Neuronal stem cell (in vitro differentiated cells): ENCODE data around the gene ACOT4.
A peak's percentile ranks its signal among the peaks of the same experiment; 100 is the strongest.

Source experiments
- DNase-seq: peaks from one replicate; pipeline ENCODE4 v3.0.0-alpha.2; 2013; ENCODE audit warnings: low spot score
- H2AFZ ChIP-seq: one replicate; pipeline ENCODE4 v1.6.1; 2013; ENCODE audit warnings: mild to moderate bottlenecking, low read length, inconsistent platforms
- H2AK5ac ChIP-seq: 2 replicates; pipeline ENCODE4 v1.6.1; 2013; ENCODE audit warnings: low read depth, mild to moderate bottlenecking, inconsistent platforms, low read length, moderate library complexity, mixed read lengths
- H2BK120ac ChIP-seq: 2 replicates; pipeline ENCODE4 v1.6.1; 2013; ENCODE audit warnings: low read depth, mild to moderate bottlenecking, inconsistent platforms, low read length, moderate library complexity, mixed read lengths
- H2BK12ac ChIP-seq: one replicate; pipeline ENCODE4 v1.6.1; 2013; ENCODE audit warnings: low read length, inconsistent platforms
- H2BK15ac ChIP-seq: 2 replicates; pipeline ENCODE4 v1.6.1; 2013; ENCODE audit warnings: mild to moderate bottlenecking, low read length, inconsistent platforms, mixed read lengths
- H2BK5ac ChIP-seq: one replicate; pipeline ENCODE4 v1.6.1; 2013; ENCODE audit warnings: inconsistent platforms, mild to moderate bottlenecking, low read length, moderate library complexity
- H3K14ac ChIP-seq: one replicate; pipeline ENCODE4 v1.6.1; 2013; ENCODE audit warnings: low read length, inconsistent platforms
- H3K18ac ChIP-seq: 2 replicates; pipeline ENCODE4 v1.6.1; 2013; ENCODE audit warnings: low read length, inconsistent platforms
- H3K23ac ChIP-seq: 2 replicates; pipeline ENCODE4 v1.6.1; 2013; ENCODE audit warnings: low read depth, mild to moderate bottlenecking, mixed read lengths, low read length, inconsistent platforms; ENCODE audit not compliant: poor library complexity
- H3K27ac ChIP-seq: replicated peaks from 3 replicates; pipeline ENCODE4 v1.5.1; 2013; ENCODE audit warnings: low read length, inconsistent platforms
- H3K27me3 ChIP-seq, 3 experiments: 2 replicates each; pipeline ENCODE4 v1.6.1; 2013; ENCODE audit warnings: low read length in 3 of 3, mild to moderate bottlenecking in 2 of 3, inconsistent platforms in 1 of 3, low read depth in 1 of 3, mixed read lengths in 1 of 3, moderate library complexity in 1 of 3; ENCODE audit not compliant: control insufficient read depth in 3 of 3, insufficient read depth in 3 of 3
- H3K36me3 ChIP-seq, 2 donors: replicated peaks in 1 of 2; 2 replicates each; pipeline ENCODE4 v1.6.1; 2013; ENCODE audit warnings: low read length in 2 of 2; ENCODE audit not compliant: control insufficient read depth in 2 of 2, insufficient read depth in 2 of 2
- H3K4ac ChIP-seq: 2 replicates; pipeline ENCODE4 v1.6.1; 2013; ENCODE audit warnings: inconsistent platforms, mild to moderate bottlenecking, low read length, moderate library complexity
- H3K4me1 ChIP-seq, 2 donors: 1 replicate in 1 of 2; 2 replicates in 1 of 2; pipeline ENCODE4 v1.6.1; 2013; ENCODE audit warnings: low read length in 2 of 2, low read depth in 1 of 2; ENCODE audit not compliant: control insufficient read depth in 2 of 2, insufficient read depth in 1 of 2
- H3K4me2 ChIP-seq: one replicate; pipeline ENCODE4 v1.6.1; 2013; ENCODE audit warnings: mild to moderate bottlenecking, low read length, inconsistent platforms; ENCODE audit not compliant: insufficient read depth, poor library complexity, severe bottlenecking
- H3K4me3 ChIP-seq, 2 donors: 2 replicates each; pipeline ENCODE4 v1.5.1; 2013; ENCODE audit warnings: low read length in 2 of 2, mild to moderate bottlenecking in 2 of 2, inconsistent platforms in 1 of 2, moderate library complexity in 1 of 2
- H3K79me1 ChIP-seq: one replicate; pipeline ENCODE4 v1.6.1; 2013; ENCODE audit warnings: low read depth, mild to moderate bottlenecking, inconsistent platforms, low read length, moderate library complexity
- H3K9ac ChIP-seq: one replicate; pipeline ENCODE4 v1.6.1; 2013; ENCODE audit warnings: mild to moderate bottlenecking, low read depth, low read length, inconsistent platforms; ENCODE audit not compliant: poor library complexity
- H3K9me3 ChIP-seq, 2 donors: replicated peaks in 1 of 2; 2 replicates each; pipeline versions ENCODE3 to v1.6.1; 2013; ENCODE audit warnings: low read length in 2 of 2, mild to moderate bottlenecking in 2 of 2, inconsistent platforms in 1 of 2, low read depth in 1 of 2, mixed read lengths in 1 of 2, moderate library complexity in 1 of 2; ENCODE audit not compliant: control insufficient read depth in 2 of 2, insufficient read depth in 1 of 2
- H4K8ac ChIP-seq: one replicate; pipeline ENCODE4 v1.6.1; 2013; ENCODE audit warnings: low read depth, mild to moderate bottlenecking, inconsistent platforms, low read length, moderate library complexity
- H4K91ac ChIP-seq: one replicate; pipeline ENCODE4 v1.6.1; 2013; ENCODE audit warnings: low read length, low read depth, mild to moderate bottlenecking, inconsistent platforms; ENCODE audit not compliant: poor library complexity
- WGBS, 2 donors: extraction: QIAGEN DNeasy Blood & Tissue Kit; methylation state at CpG; one replicate each; pipeline ENCODE4 v1.1.7; 2013; ENCODE audit warnings: missing lambda C conversion rate in 2 of 2, mixed read lengths in 1 of 2; ENCODE audit not compliant: insufficient read length in 2 of 2, insufficient replicate concordance in 1 of 2; ENCODE audit errors: extremely low coverage in 2 of 2; 5-methylcytosine and 5-hydroxymethylcytosine counted together

The ACOT4 gene

GRCh38 chr14:73612339-73613045 is 20.8 kb downstream of the ACOT4 start, which contains the start of gene ACOT6:
TSS of gene ACOT6 (plus strand) at chr14:73612517. CDS start at chr14:73612572, 55 bp downstream.
- H2AFZ ChIP-seq = peak within 1 kb of the TSS; percentile 99
- no peaks in the 10 kb centered on the region for H3K9me3 ChIP-seq
- H3K18ac ChIP-seq = peak within 1 kb of the TSS; percentile 97
- peak within 1 kb of the TSS; percentile 67 for H2BK15ac ChIP-seq
- no peak within 1 kb of the TSS for H3K27ac ChIP-seq
- no peak within 1 kb of the TSS for H4K91ac ChIP-seq
- H3K23ac ChIP-seq = peak within 1 kb of the TSS; percentile 96
- H3K79me1 ChIP-seq = no peaks in the 10 kb centered on the region
- no peak within 1 kb of the TSS for H3K4ac ChIP-seq
- peak within 1 kb of the TSS; percentile 95 for H3K9ac ChIP-seq
- peak within 1 kb of the TSS; percentile 39 for H2BK5ac ChIP-seq
- H3K4me2 ChIP-seq = peak within 1 kb of the TSS; percentile 80
- H3K4me1 ChIP-seq = peaks cover 2 to 5% of the 10 kb centered on the region in 2 donors
- no peaks in the 10 kb centered on the region for H3K36me3 ChIP-seq
- peaks cover 0 to 16% (median 12%) of the 10 kb centered on the region in 3 experiments for H3K27me3 ChIP-seq
- peak within 1 kb of the TSS; percentile 97 for H2BK12ac ChIP-seq
- H4K8ac ChIP-seq = no peak within 1 kb of the TSS
- peak within 1 kb of the TSS; percentile 71 to 95 for H3K4me3 ChIP-seq
- no peak within 1 kb of the TSS for H2BK120ac ChIP-seq
- no peak within 1 kb of the TSS for H2AK5ac ChIP-seq
- DNase-seq = peak; percentile 64
- no CpG with 5 or more reads among the region's 84 CpGs for WGBS, 2 donors
- H3K14ac ChIP-seq = peak within 1 kb of the TSS; percentile 89

- peak overlapping the region; percentile 71 to 95 for H3K4me3 ChIP-seq
- peak overlapping the region; percentile 89 for H3K14ac ChIP-seq
- H3K4me1 ChIP-seq = peaks cover 2 to 5% of the 10 kb centered on the region in 2 donors
- H3K9ac ChIP-seq = no peak overlapping the region
- H3K79me1 ChIP-seq = no peaks in the 10 kb centered on the region
- H3K9me3 ChIP-seq = no peaks in the 10 kb centered on the region
- H2BK15ac ChIP-seq = peak overlapping the region; percentile 67
- peak overlapping the region; percentile 80 for H3K4me2 ChIP-seq
- no peak overlapping the region for H2AK5ac ChIP-seq
- peak overlapping the region; percentile 97 for H3K18ac ChIP-seq
- H2AFZ ChIP-seq = peak overlapping the region; percentile 99
- peak overlapping the region; percentile 39 for H2BK5ac ChIP-seq
- WGBS, 2 donors = no CpG with 5 or more reads among the region's 13 CpGs
- H3K4ac ChIP-seq = no peak overlapping the region
- no peak overlapping the region for H2BK120ac ChIP-seq
- peaks cover 0 to 16% (median 12%) of the 10 kb centered on the region in 3 experiments for H3K27me3 ChIP-seq
- no peak overlapping the region for H4K91ac ChIP-seq
- H3K27ac ChIP-seq = no peak overlapping the region
- H2BK12ac ChIP-seq = no peak overlapping the region
- no peak overlapping the region for H4K8ac ChIP-seq
- no peaks in the 10 kb centered on the region for H3K36me3 ChIP-seq
- no peak for DNase-seq
- no peak overlapping the region for H3K23ac ChIP-seq
Observed at GRCh38 chr14:73613046-73613383, 21.3 kb downstream of the ACOT4 start.

DNA sequence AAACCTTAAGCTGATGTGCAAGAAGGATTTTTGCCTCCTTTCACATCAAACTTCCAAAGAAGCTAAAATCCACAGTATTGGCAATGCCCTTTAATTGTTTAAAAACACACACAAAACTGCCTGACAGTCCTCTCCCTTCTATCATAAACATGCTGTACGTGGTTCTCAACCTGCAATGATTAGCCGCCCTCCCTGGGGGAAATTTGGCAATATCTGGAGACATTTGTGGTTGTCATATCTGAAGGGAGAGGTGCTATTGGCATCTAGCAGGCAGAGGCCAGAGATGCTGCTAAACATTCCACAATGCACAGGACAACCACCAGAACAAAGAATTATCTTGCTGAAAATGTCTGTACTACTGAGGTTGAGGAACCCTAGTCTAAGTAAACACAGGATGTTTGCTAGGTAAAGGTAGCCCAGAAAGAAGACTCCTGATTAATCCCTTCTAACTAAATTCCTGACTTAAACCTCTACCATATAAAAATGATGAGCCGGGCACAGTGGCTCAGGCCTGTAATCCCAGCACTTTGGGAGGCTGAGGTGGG is 21.8 kb downstream of the ACOT4 start:
- no peaks in the 10 kb centered on the region for H3K36me3 ChIP-seq
- H3K4me2 ChIP-seq = no peak overlapping the region
- no peak overlapping the region for H4K8ac ChIP-seq
- H2BK15ac ChIP-seq = no peak overlapping the region
- H3K27me3 ChIP-seq = peaks cover 0 to 19% (median 12%) of the 10 kb centered on the region in 3 experiments
- H3K4ac ChIP-seq = no peak overlapping the region
- no peaks in the 10 kb centered on the region for H3K79me1 ChIP-seq
- H3K9me3 ChIP-seq = no peaks in the 10 kb centered on the region
- no peak overlapping the region for H2AK5ac ChIP-seq
- H2BK12ac ChIP-seq = no peak overlapping the region
- no peak overlapping the region for H2BK5ac ChIP-seq
- WGBS, 2 donors = no CpG with 5 or more reads among the region's 3 CpGs
- H2AFZ ChIP-seq = no peak overlapping the region
- no peak overlapping the region for H3K23ac ChIP-seq
- peaks cover 2 to 5% of the 10 kb centered on the region in 2 donors for H3K4me1 ChIP-seq
- no peak overlapping the region for H4K91ac ChIP-seq
- no peak overlapping the region for H3K27ac ChIP-seq
- H3K9ac ChIP-seq = no peak overlapping the region
- no peak overlapping the region for H2BK120ac ChIP-seq
- no peak for DNase-seq
- H3K14ac ChIP-seq = no peak overlapping the region
- H3K18ac ChIP-seq = no peak overlapping the region
- no peak overlapping the region for H3K4me3 ChIP-seq

DNA sequence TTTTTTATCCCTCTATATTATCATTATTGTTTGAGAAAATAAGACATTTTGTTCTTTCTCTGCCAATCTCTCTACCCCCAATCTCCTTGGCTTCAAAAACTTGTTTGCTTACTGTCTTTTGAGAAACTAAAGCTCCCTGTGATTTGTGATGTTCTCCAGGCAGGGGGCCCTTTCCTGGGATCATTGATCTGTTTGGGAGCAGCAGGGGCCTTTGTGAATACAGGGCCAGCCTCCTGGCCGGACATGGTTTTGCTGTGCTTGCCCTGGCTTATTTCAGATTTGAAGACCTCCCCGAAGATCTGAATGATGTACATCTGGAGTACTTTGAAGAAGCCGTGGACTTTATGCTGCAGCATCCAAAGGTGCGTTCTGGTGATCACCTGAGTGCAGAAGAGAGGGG is 25.2 kb downstream of the ACOT4 start:
- H3K4me2 ChIP-seq = no peak overlapping the region
- H3K9me3 ChIP-seq = no peaks in the 10 kb centered on the region
- no peak for DNase-seq
- no peak overlapping the region for H2AFZ ChIP-seq
- H2BK120ac ChIP-seq = no peak overlapping the region
- H2AK5ac ChIP-seq = no peak overlapping the region
- H3K4me3 ChIP-seq = no peak overlapping the region
- H3K14ac ChIP-seq = no peak overlapping the region
- no peak overlapping the region for H2BK5ac ChIP-seq
- no peaks in the 10 kb centered on the region for H3K79me1 ChIP-seq
- no peak overlapping the region for H4K8ac ChIP-seq
- no peak overlapping the region for H3K4ac ChIP-seq
- WGBS, 2 donors = no CpG with 5 or more reads among the region's 4 CpGs
- H2BK12ac ChIP-seq = no peak overlapping the region
- H2BK15ac ChIP-seq = no peak overlapping the region
- no peak overlapping the region for H3K27ac ChIP-seq
- no peak overlapping the region for H4K91ac ChIP-seq
- no peak overlapping the region for H3K18ac ChIP-seq
- no peak overlapping the region for H3K9ac ChIP-seq
- no peak overlapping the region for H3K23ac ChIP-seq
- H3K27me3 ChIP-seq = peaks cover 0 to 26% (median 12%) of the 10 kb centered on the region in 3 experiments
- no peaks in the 10 kb centered on the region for H3K36me3 ChIP-seq
- peaks cover 0 to 4% of the 10 kb centered on the region in 2 donors for H3K4me1 ChIP-seq
